Mammary epithelial cell (primary cell): ENCODE measurements around the gene GALK2.

Source experiments
- CTCF ChIP-seq, 2 donors: IDR thresholded peaks in 1 of 2; conservative IDR thresholded peaks in 1 of 2; 2 replicates each; pipeline ENCODE4 v1.5.1; 2011 to 2012; ENCODE audit warnings: inconsistent platforms in 2 of 2, low read length in 2 of 2, mild to moderate bottlenecking in 2 of 2, control low read depth in 1 of 2, low read depth in 1 of 2; ENCODE audit not compliant: insufficient read depth in 1 of 2; ENCODE audit errors: extremely low read depth in 1 of 2
- EZH2 ChIP-seq: IDR thresholded peaks from 2 replicates; pipeline ENCODE4 v1.6.1; 2012; ENCODE audit warnings: low read length, inconsistent platforms, borderline replicate concordance

GRCh38 chr15:49212897-49213296, 42.9 kb downstream of the GALK2 start:
- TF ChIP-seq CTCF (conservative IDR thresholded peaks at IDR 0.05 in 1 of 2, IDR thresholded peaks at IDR 0.05 in 1 of 2; ENCODE audit: extremely low read depth in 1 of 2, insufficient read depth in 1 of 2, low read depth in 1 of 2, low read length in 2 of 2) (no peak), EZH2 (no peak)
